GM19455 (cell line): ENCODE results near the gene CD28.
"Not testable (repeated sequence)": the region's sequence is repeated elsewhere in the genome, so short reads cannot be mapped to it uniquely, and the experiment has no call there.

ENCODE experiments used
- ATAC-seq: cut with Tn5 transposase; IDR thresholded peaks from one replicate; pipeline ENCODE4 v1.9.1; 2021; ENCODE audit not compliant: unreplicated experiment

Gene CD28

GRCh38 chr2:203743441-203743981, 37.1 kb downstream of the CD28 start:
- no peak for ATAC-seq

- ATAC-seq, result no peak
These were observed 37.7 kb downstream of the CD28 start for GRCh38 chr2:203744091-203744490.

GRCh38 chr2:203745267-203745666, 38.8 kb downstream of the CD28 start:
- ATAC-seq, result no peak

- ATAC-seq, result no peak
These were observed 42.1 kb downstream of the CD28 start for GRCh38 chr2:203748331-203749126.

- no peak for ATAC-seq
These were observed 44.1 kb downstream of the CD28 start for GRCh38 chr2:203750346-203751068.

GRCh38 chr2:203751685-203752271, 45.3 kb downstream of the CD28 start:
- no peak for ATAC-seq

- no peak for ATAC-seq
These were observed 49.7 kb downstream of the CD28 start for GRCh38 chr2:203756161-203756560.

GRCh38 chr2:203758841-203759689, 52.6 kb downstream of the CD28 start:
- no peak for ATAC-seq

- ATAC-seq, result no peak
These were observed 53.4 kb downstream of the CD28 start for GRCh38 chr2:203759690-203760365.

- ATAC-seq, result no peak
These were observed 54.7 kb downstream of the CD28 start for GRCh38 chr2:203761121-203761520.

GRCh38 chr2:203763241-203763937, 57.0 kb downstream of the CD28 start:
- no peak for ATAC-seq

GRCh38 chr2:203763938-203764664, 57.7 kb downstream of the CD28 start:
- ATAC-seq, result no peak

GRCh38 chr2:203772456-203773165, 66.2 kb downstream of the CD28 start:
- no peak for ATAC-seq

- no peak for ATAC-seq
These were observed 68.3 kb downstream of the CD28 start for GRCh38 chr2:203774760-203775159.

GRCh38 chr2:203775684-203776083, 69.2 kb downstream of the CD28 start:
- no peak for ATAC-seq

- ATAC-seq, result no peak
These were observed 70.6 kb downstream of the CD28 start for GRCh38 chr2:203777030-203777429.

- not testable (repeated sequence) for ATAC-seq
These were observed 73.1 kb downstream of the CD28 start for GRCh38 chr2:203779477-203780073.

GRCh38 chr2:203780231-203780630, 73.8 kb downstream of the CD28 start:
- no peak for ATAC-seq
